Right cardiac atrium (tissue), 5 donors: Measurements from ENCODE around the gene WWTR1. TPM values are rescaled to one million over a fixed set of nuclear protein-coding genes. Genes with fewer than 3 reads are reported as not detected.

Source experiments
- ATAC-seq, 2 donors: fragments of 200-7000 bp; cut with Tn5 transposase; one replicate each; pipeline versions ENCODE4 v1.8.0 to v1.9.1; 2020; ENCODE audit warnings: moderate library complexity in 2 of 2, mild to moderate bottlenecking in 1 of 2
- DNase-seq, 3 donors: peaks; one replicate each; pipeline ENCODE4 v3.0.0-alpha.2; 2020
- H3K27ac ChIP-seq: one replicate; pipeline ENCODE4 v1.5.1; 2013; ENCODE audit warnings: mild to moderate bottlenecking, low read length, control low read depth, moderate library complexity
- H3K27me3 ChIP-seq: one replicate; pipeline ENCODE4 v1.6.1; 2013; ENCODE audit not compliant: control insufficient read depth, insufficient read depth
- H3K4me1 ChIP-seq: one replicate; pipeline ENCODE4 v1.6.1; 2013; ENCODE audit warnings: low read length; ENCODE audit not compliant: control insufficient read depth, insufficient read depth
- H3K4me3 ChIP-seq: one replicate; pipeline ENCODE4 v1.5.1; 2013; ENCODE audit warnings: low read length, control low read depth
- H3K9me3 ChIP-seq: one replicate; pipeline ENCODE4 v1.6.1; 2013; ENCODE audit warnings: low read length; ENCODE audit not compliant: control insufficient read depth
- WGBS: extraction: QIAGEN DNeasy Blood & Tissue Kit; methylation state at CpG from one replicate; pipeline ENCODE4 v1.1.7; 2013; 5-methylcytosine and 5-hydroxymethylcytosine counted together
- intact Hi-C, 4 donors: fragments of 100-400 bp; cut with DNase I; formaldehyde crosslinking; loops; one replicate each; pipeline versions ENCODE4 v1.11.0 to v1.14.0; 2022 to 2023
- polyA plus RNA-seq: library from polyadenylated mRNA; stranded (reverse); fragments of 200-250 nt; gene quantifications from one replicate; pipeline ENCODE4 v1.2.3, GENCODE V29; 2013
- total RNA-seq, 4 donors: library from RNA; stranded (reverse); fragmentation: NEBNext Ultra II Directional; extraction: Animal tissue kit (Norgen Biotek cat#: 25700); gene quantifications; one replicate each; pipeline ENCODE4 v1.2.1, GENCODE V29; 2021
- donor health status: healthy with polysubstance abuse.
- donor health status: DM: no; HTN: yes; CAD: no.
- donor health status: DM: no; HTN: no; CAD: no.
- donor health status: DM: no; HTN: yes; CAD: no; lungs with severe emphysema.
- donor health status: DM: yes; HTN: yes; CAD: no.

WWTR1 gene
- total and polyA plus RNA-seq, 5 donors, result 23.0 to 99.2 (median 51.1) TPM

GRCh38 chr3:149481056-149481455 is 176.8 kb downstream of the WWTR1 start:
- Histone ChIP-seq H3K27me3 (no peaks in the 10 kb centered on the region), H3K9me3 (no peaks in the 10 kb centered on the region), H3K27ac (no peak overlapping the region), H3K4me1 (peaks cover 5% of the 10 kb centered on the region), H3K4me3 (no peak overlapping the region)
- ATAC-seq (no peak), DNase-seq (no peak)
- 87% methylated on average over 3 of the region's 3 CpGs for WGBS
- intact Hi-C loops, result loop anchor here in 3 of 4 donors (5.0 to 10.0 kb wide), 5 partner anchors 84 to 356 kb away; partner anchors contain the start of gene HPS3 (in 2 of the 3)

- WGBS, result 72% methylated on average over 15 of the region's 15 CpGs
- peaks cover 5% of the 10 kb centered on the region for H3K4me1 ChIP-seq
- no peak overlapping the region for H3K4me3 ChIP-seq
- peak overlapping the region; percentile 70 for H3K27ac ChIP-seq
- intact Hi-C loops, result loop anchor here in 3 of 4 donors (5.0 to 10.0 kb wide), 5 partner anchors 83 to 356 kb away; partner anchors contain the start of gene HPS3 (in 2 of the 3)
- DNase-seq (peak; percentile 83 to 90 (median 87)), ATAC-seq (peak; percentile 93 to 95)
- H3K9me3 ChIP-seq, result no peaks in the 10 kb centered on the region
- H3K27me3 ChIP-seq, result no peaks in the 10 kb centered on the region
Measured at GRCh38 chr3:149480326-149481017, 177.4 kb downstream of the WWTR1 start.

GRCh38 chr3:149479621-149480325 is 178.1 kb downstream of the WWTR1 start:
- WGBS, result 52% methylated on average over 14 of the region's 14 CpGs
- intact Hi-C loops, result loop anchor here (5.0 to 10.0 kb wide), 6 partner anchors 82 to 355 kb away; partner anchors contain the start of gene HPS3 (in 2 of the 4)
- Histone ChIP-seq H3K27ac (peak overlapping the region; percentile 70), H3K4me3 (no peak overlapping the region), H3K4me1 (peaks cover 5% of the 10 kb centered on the region), H3K27me3 (no peaks in the 10 kb centered on the region), H3K9me3 (no peaks in the 10 kb centered on the region)
- peak; percentile 46 to 73 for ATAC-seq
- no peak for DNase-seq

GRCh38 chr3:149476225-149476624 is 181.6 kb downstream of the WWTR1 start:
- Histone ChIP-seq H3K27me3 (no peaks in the 10 kb centered on the region), H3K4me1 (peaks cover 5% of the 10 kb centered on the region), H3K4me3 (no peak overlapping the region), H3K9me3 (no peaks in the 10 kb centered on the region), H3K27ac (no peak overlapping the region)
- no peak for ATAC-seq
- WGBS, result 86% methylated on average over 4 of the region's 4 CpGs
- intact Hi-C loops, result loop anchor here in 1 of 4 donors (10.0 kb wide), 1 partner anchor 81 kb away; no protein-coding TSS in a partner anchor
- DNase-seq, result no peak

- H3K4me3 ChIP-seq, result no peak overlapping the region
- no peak for DNase-seq
- intact Hi-C loops, result loop anchor here in 1 of 4 donors (10.0 kb wide), 1 partner anchor 81 kb away; no protein-coding TSS in a partner anchor
- no peaks in the 10 kb centered on the region for H3K27me3 ChIP-seq
- no peak overlapping the region for H3K27ac ChIP-seq
- H3K4me1 ChIP-seq, result peaks cover 5% of the 10 kb centered on the region
- ATAC-seq, result no peak
- no peaks in the 10 kb centered on the region for H3K9me3 ChIP-seq
- 98% methylated on average over 7 of the region's 7 CpGs for WGBS
Measured at GRCh38 chr3:149475451-149476060, 182.3 kb downstream of the WWTR1 start.

- ATAC-seq (no peak), DNase-seq (no peak)
- Histone ChIP-seq H3K27ac (no peak within 1 kb of the TSS), H3K27me3 (no peaks in the 10 kb centered on the region), H3K4me1 (peaks cover under 1% of the 10 kb centered on the region), H3K4me3 (no peak within 1 kb of the TSS), H3K9me3 (no peaks in the 10 kb centered on the region)
- 85% methylated on average over 5 of the region's 5 CpGs for WGBS
- intact Hi-C loops, result loop anchor here in 1 of 4 donors (10.0 kb wide), 1 partner anchor 80 kb away; no protein-coding TSS in a partner anchor
Measured at GRCh38 chr3:149474250-149474817, 183.5 kb downstream of the WWTR1 start, which contains the start of gene TM4SF4. Gene TM4SF4, plus strand, starts transcription at chr3:149474697. Its CDS starts 181 bp downstream, at chr3:149474878.

GRCh38 chr3:149473357-149474249 is 184.2 kb downstream of the WWTR1 start:
- H3K27me3 ChIP-seq, result no peaks in the 10 kb centered on the region
- no peaks in the 10 kb centered on the region for H3K9me3 ChIP-seq
- H3K27ac ChIP-seq, result no peak overlapping the region
- 69% methylated on average over 7 of the region's 7 CpGs for WGBS
- no peaks in the 10 kb centered on the region for H3K4me1 ChIP-seq
- ATAC-seq (peak; percentile 60 to 63), DNase-seq (peak in 1 of 3 donors; percentile 19)
- H3K4me3 ChIP-seq, result no peak overlapping the region
- intact Hi-C loops, result loop anchor here in 1 of 4 donors (10.0 kb wide), 1 partner anchor 79 kb away; no protein-coding TSS in a partner anchor

- intact Hi-C loops, result loop anchor here in 1 of 4 donors (10.0 kb wide), 1 partner anchor 77 kb away; no protein-coding TSS in a partner anchor
- no peak overlapping the region for H3K27ac ChIP-seq
- no peak for ATAC-seq
Measured at GRCh38 chr3:149472030-149472797, 185.6 kb downstream of the WWTR1 start.

GRCh38 chr3:149470381-149470780 is 187.4 kb downstream of the WWTR1 start:
- intact Hi-C loops, result loop anchor here in 1 of 4 donors (10.0 kb wide), 1 partner anchor 76 kb away; no protein-coding TSS in a partner anchor
- WGBS, result 43% methylated on average over 3 of the region's 3 CpGs

More at GRCh38 chr3:149472030-149472797, 185.6 kb downstream of the WWTR1 start:
- H3K4me3 ChIP-seq, result no peak overlapping the region
- H3K9me3 ChIP-seq, result no peaks in the 10 kb centered on the region
- WGBS, result 43% methylated on average over 2 of the region's 2 CpGs
- no peaks in the 10 kb centered on the region for H3K27me3 ChIP-seq
- no peak for DNase-seq
- H3K4me1 ChIP-seq, result no peaks in the 10 kb centered on the region

More at GRCh38 chr3:149470381-149470780, 187.4 kb downstream of the WWTR1 start:
- ATAC-seq, result no peak
- no peaks in the 10 kb centered on the region for H3K9me3 ChIP-seq
- no peak overlapping the region for H3K27ac ChIP-seq
- no peaks in the 10 kb centered on the region for H3K27me3 ChIP-seq
- no peak for DNase-seq
- no peaks in the 10 kb centered on the region for H3K4me1 ChIP-seq
- no peak overlapping the region for H3K4me3 ChIP-seq
